GM19023 (cell line): ENCODE data around the gene SLC37A4.
A peak's percentile ranks its signal among the peaks of the same experiment; 100 is the strongest.
"Not testable (repeated sequence)": the region's sequence is repeated elsewhere in the genome, so short reads cannot be mapped to it uniquely, and the experiment has no call there.

Source experiments
- ATAC-seq: cut with Tn5 transposase; IDR thresholded peaks from one replicate; pipeline ENCODE4 v1.9.1; 2021; ENCODE audit warnings: mild to moderate bottlenecking, moderate library complexity; ENCODE audit not compliant: unreplicated experiment

SLC37A4 gene

DNA sequence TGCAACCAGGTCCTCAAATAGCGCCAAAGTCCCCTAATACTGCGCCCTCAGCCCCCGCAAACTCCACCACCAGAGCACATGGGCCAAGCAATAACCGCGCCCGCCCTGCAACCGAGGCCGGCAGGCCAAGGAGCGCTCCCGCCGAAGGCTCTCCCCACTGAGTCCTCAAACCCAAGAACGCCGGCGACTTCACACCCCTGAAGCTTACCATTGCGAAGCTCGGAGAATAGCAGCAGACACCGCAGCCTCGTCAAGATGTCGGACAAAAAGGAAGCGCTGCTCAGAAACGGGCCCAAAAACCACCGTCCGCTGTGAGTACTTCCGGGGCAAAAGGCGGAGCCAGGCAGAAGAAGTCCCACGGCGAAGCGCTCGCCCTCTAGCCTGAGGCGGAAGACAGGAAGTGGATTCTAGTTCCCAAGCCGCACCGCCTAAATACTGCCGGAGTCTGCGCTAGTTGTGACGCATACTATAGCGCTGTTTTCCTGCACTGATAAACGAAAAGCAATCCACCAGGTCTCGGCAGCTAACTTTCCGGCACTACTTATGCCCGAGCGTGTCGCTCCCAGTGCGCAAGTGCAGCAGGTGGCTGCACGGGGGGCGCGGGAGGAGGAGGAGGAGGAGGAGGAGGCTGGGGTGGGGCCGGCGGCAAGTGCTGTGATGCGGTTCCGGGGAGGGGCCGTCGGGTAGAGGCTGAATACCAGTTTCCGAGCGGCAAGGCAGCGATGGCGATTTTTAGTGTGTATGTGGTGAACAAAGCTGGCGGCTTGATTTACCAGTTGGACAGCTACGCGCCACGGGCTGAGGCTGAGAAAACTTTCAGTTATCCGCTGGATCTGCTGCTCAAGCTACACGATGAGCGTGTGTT, 12.4 kb downstream of the SLC37A4 start, which contains the start of the genes RPS25 and TRAPPC4:
RPS25 (minus strand) TSS at position 270 of the 865 bp plus-strand sequence; CDS start at position 211, 59 bp downstream.
TRAPPC4 (plus strand) TSS at position 693 of the 865 bp plus-strand sequence; CDS start at position 723, 30 bp downstream.
- ATAC-seq, result peak; percentile 86

DNA sequence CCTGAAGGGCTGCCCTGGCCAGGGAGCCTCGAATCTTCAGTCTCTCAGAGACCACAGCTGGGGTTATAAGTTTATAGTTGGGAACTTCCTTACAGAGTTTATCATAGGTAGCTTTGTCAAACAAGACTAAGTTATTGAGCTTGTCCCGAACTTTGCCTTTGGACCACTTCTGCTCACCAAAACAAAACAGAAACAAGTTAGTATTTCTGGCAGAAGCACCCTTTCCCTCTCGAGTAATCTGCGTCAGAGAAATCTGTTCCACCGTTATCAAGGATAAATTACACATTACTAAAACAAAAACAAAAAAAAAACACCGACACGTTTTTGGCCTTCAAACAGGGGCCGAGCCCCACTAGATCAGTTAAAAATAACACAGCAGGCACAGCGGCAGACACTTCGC, 13.3 kb downstream of the SLC37A4 start:
- ATAC-seq, result not testable (repeated sequence)

DNA sequence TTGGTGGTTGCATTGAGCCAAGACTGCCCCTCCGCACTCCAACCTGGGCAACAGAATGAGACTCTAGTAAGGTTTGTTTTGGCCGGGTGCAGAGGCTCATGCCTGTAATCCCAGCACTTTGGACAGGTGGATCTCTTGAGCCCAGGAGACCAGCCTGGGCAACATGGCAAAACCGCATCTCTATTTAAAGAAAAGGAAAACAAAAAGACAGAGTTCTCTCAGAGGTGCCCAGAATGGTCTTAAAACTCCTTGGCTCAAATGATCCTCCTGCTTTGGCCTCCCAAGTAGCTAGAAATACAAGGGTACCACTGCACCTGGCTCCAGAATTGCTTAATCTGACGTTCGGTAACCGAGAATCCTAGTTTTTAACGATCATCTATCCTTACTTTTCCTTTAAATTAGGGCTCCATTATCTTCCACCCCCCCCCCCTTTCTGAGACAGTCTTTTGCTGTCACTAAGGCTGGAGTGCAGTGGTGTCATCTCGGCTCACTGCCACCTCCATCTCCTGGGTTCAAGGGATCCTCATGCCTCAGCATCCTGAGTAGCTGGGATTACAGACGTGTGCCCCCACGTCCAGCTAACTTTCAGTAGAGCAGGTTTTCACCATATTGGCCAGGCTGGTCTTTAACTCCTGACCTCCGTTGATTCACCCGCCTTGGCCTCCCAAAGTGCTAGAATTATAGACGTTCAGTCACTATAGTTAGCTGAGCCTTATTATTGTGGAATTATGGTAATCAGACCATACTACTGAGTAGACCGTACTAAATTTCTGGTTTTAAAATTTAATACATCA, 14.3 kb downstream of the SLC37A4 start:
- ATAC-seq, result no peak

DNA sequence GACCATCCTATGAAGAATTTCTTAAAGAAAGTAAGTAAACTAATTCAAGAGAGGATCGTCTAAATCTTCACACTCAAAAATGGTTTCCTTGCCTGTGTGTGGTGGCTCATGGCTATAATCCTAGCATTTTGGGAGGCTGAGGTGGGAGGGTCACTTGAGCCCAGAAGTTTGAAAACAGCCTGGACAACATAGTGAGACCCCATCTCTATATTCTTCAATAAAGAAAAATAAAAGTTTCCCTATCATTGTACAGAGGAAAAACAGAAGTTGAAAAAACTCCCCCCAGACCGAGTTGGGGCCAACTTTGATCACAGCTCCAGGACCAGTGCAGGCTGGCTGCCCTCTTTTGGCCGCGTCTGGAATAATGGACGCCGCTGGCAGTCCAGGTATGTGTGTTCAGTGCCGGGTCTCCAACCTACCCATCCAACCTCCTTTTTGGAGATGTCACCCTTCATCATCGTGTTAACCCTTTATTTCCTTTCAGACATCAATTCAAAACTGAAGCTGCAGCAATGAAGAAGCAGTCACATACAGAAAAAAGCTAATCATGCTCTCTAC, 15.5 kb downstream of the SLC37A4 start:
- no peak for ATAC-seq

DNA sequence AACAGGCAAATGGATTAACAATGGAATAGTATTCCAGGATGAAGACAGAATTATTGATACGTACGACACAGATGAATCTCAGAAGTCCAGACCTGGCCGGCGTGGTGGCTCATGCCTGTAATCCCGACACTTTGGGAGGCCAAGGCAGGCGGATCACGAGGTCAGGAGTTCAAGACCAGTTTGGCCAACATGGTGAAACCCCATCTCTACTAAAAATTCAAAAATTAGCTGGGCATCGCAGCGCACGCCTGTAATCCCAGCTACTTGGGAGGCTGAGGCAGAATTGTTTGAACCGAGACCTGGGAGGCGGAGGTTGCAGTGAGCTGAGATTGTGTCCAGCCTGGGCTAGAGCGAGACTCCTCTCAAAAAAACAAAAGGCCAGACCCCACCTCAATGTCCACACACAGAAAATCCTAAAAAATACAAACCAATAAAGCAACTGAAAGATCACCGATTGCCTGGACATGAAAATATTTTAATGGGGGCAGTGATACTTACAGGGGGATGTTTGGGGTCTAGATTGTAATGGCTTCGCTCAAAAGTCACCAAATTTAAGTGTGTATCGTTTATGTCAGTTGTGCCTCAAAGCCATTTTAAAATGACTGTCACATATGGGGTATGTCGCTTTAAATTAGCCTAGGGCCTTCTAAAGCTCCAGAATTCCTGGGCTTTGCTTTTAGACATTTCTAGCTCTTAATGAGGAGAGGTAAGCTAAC, 16.3 kb downstream of the SLC37A4 start:
- no peak for ATAC-seq

DNA sequence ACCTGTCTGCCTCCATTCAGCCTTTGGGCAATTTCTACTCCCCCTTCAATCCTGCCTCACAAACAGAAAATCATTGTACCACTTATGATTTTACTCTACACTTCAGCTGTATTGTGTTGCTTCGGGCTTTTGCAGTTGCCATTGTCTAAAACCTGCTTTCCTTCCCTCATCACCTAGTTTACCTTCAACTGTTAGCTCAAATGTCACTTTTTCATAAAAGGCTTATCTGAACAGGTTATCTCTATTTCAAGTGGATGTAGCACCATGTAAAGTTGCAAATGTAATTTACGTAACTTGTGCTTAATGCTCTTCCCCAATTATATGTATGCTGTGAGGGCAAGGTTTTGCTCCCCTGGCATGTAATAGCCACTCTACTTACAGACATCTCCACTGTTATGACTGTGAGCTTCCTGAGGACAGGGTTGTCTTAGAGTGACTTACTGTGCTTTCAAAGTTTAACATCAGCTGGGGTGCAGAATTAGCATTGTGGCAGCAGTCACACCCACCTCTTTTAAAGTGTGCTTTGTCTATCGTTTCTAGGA, 18.0 kb downstream of the SLC37A4 start:
- no peak for ATAC-seq

DNA sequence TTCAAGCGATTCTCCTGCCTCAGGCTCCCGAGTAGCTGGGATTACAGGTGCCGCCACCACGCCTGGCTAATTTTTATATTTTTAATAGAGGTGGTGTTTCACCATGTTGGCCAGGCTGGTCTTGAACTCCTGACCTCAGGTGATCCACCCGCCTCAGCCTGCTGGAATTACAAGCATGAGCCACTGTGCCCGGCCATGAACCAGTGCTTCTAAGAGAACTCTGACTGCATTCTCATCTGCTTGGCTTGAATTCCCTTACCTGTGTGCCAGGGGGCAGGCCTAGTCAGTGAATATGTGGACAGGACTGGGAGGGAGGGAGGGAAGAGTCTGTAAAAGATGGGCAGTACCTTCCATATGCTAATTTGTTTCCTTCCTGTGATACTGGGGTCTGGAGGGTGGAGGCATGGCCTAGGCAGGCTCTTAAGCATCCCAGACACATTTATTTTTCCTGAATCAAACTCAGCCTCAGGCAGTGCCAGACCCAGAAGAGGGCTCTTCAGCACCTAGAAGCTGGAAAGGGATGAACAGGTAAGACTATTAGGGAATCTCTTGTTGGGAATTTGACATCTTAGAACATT, 19.1 kb downstream of the SLC37A4 start:
- ATAC-seq, result no peak

DNA sequence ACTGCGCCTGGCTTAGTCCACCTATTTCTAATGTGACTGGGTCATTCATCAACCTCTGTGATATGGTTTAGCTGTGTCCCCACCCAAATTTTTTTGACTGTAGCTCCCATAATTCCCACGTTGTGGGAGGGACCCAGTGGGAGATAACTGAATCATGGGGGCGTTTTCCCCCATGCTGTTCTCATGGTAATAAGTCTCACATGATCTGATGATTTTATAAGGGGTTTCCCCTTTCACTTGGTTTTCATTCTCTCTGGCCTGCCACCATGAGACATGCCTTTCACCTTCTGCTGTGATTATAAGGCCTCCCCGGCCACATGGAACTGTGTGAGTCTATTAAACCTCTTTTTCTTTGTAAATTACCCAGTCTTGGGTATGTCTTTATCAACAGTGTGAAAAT, 24.0 kb downstream of the SLC37A4 start:
- no peak for ATAC-seq

DNA sequence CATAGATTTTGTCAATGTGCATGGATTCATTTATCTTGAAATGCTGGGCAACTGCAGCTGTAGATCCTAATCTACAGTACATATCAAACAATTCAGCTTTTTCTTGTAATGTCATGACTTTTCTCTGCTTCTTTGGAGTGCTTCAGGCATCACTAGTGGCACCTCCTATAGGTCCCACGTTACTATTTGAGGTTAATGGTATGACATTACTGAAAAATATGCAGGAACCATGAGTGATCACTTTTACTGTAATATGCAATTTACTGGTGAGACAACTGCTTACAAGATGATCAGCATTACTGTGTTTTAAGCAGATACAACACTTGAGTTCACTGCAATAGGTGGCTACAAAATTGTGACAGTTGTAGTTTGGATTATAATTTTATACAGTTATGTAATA, 29.8 kb downstream of the SLC37A4 start:
- ATAC-seq, result no peak

DNA sequence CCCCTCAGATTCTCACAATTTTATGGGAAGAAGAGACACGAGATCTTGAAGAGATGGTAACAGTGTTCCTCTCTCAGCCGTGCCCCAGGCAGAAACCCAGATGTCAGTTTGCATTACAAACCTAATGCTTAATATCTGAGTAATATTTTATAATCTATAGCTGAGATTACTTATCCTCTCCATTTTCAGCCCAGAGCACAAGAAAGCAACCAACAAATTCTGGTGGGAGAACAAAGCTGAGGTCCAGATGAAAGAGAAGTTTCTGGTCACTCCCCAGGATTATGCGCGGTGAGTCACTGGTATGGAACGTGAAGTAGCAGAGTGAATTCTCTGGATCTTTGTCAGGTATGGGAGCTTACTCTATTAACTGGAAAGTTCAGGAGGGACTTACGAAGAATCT, 31.9 kb downstream of the SLC37A4 start:
- no peak for ATAC-seq

DNA sequence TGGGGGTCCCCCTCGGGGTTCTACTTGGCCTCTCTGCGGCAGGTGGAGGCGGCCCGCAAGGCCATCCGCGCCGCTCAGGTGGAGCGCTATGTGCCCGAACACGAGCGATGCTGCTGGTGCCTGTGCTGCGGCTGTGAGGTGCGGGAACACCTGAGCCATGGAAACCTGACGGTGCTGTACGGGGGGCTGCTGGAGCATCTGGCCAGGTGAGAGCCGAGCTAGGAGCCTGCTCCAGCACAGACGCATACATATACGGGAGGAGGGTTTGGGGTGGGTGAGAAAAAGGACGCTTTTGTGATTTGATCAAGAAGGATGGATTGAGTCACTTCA, 32.3 kb downstream of the SLC37A4 start:
- peak; percentile 13 for ATAC-seq

DNA sequence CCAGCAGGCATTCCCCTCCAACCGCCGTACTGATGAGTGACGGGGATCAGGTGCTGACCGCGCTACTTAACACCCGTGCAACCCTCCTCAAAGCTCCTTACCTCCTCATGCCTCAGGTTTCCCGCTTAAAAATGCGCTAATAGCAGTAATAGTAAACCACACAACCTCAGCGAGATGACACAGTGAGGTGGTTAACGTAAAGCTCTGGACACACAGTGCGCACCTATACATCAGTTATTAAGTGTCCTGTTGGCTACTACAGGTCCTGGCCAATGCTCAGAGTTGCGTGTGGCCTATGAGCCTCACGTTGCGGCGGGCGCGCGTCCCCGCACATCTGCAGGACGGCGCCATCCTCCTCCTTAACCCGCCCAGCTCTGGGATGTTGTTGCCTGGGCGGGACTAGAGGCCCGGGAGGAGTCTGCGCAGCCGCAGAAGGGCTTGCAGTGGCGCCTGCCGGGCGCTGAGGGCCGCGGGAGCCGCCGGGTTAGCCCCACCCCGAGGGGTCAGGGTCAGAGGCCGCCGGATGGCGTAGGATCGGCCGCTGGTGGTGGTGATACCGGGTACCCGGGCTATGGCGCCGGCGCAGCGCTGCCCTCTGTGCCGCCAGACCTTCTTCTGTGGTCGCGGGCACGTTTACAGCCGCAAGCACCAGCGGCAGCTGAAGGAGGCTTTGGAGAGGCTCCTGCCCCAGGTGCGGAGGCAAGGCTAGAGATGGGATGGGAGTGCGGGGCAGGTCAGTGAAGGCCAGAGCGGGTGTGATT, 32.9 kb downstream of the SLC37A4 start, which contains the start of gene CENATAC:
CENATAC (plus strand) TSS at position 512 of the 761 bp plus-strand sequence; CDS start at position 572, 60 bp downstream.
- ATAC-seq, result peak; percentile 90

DNA sequence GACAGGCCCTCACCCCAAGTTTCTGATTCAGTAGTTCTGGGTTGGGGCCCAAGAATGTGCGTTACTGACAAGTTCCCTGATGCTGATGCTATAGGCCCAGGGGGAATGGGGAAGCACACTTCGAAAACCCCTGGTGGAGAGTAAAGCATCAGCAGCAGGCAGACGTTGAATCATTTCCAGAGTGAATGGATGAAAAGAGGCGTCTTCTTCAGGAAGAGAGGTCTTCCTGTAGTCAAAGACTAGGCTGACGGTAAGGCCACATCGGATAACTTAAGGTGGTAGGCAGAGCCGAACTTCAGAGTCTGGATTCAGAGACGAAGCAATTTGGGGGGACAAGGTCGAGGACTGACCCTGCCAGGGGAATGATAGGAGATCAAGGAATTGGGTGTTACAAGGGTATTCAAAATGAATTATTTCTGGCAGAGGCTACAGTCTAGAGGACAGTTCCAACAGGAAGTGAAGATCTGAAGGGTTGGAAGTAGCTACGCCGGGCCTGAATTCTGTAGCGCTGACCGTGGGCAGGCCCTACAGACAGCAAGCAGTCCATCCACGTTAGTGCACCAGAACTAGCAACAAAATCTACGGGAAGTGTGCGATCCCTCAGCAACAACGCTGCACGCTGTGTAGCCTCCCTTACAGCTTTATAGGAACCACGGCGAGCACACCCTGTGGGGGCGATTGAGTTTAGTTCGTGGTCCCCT, 33.6 kb downstream of the SLC37A4 start:
- peak; percentile 21 for ATAC-seq

DNA sequence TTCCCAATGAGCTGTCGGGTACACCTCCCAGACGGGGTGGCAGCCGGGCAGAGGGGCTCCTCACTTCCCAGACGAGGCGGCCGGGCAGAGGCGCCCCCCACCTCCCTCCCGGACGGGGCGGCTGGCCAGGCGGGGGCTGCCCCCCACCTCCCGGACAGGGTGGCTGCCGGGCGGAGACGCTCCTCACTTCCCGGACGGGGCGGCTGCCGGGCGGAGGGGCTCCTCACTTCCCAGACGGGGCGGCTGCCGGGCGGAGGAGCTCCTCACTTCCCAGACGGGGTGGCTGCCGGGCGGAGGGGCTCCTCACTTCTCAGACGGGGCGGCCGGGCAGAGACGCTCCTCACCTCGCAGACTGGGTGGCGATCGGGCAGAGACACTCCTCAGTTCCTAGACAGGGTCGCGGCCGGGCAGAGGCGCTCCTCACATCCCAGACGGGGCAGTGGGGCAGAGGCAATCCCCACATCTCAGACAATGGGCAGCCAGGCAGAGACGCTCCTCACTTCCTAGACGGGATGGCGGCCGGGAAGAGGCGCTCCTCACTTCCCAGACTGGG, 39.1 kb downstream of the SLC37A4 start:
- ATAC-seq, result not testable (repeated sequence)

DNA sequence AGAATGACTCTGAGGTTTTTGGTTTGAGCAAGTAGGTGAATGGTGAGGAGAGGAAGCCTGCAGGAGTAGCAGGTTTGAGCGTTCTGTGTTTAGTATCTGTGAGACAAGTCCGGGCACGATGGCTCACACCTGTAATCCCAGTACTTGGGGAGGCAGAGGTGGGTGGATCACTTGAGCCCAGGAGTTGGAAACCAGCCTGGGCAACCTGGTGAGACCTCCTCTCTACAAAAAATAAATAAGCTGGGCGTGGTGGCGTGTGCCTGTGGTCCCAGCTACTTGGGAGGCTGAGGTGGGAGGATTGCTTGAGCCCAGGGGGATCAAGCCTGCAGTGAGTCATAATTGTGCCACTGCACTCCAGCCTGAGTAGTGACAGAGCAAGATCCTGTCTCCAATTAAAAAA, 42.4 kb downstream of the SLC37A4 start:
- ATAC-seq, result no peak

DNA sequence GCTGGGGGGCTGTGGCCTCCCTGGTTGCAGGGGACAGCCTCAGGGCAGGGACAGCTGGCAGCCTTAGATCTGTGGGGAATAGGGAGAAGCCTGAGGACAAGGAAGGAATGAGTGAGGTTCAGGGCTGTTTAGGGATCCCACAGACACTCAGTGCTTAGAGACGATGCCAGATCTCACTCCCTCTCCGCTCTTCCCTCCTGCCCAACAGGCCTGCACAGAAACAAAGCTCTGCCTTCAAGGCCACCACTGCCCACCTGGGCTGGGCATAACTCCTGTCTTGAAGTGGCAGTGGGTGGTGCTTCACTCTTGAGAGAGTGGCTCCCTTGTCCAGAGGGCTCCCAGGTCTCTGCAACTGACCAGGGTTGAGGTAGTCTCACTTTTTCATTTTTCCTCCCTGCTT, 45.9 kb downstream of the SLC37A4 start:
- ATAC-seq, result no peak

DNA sequence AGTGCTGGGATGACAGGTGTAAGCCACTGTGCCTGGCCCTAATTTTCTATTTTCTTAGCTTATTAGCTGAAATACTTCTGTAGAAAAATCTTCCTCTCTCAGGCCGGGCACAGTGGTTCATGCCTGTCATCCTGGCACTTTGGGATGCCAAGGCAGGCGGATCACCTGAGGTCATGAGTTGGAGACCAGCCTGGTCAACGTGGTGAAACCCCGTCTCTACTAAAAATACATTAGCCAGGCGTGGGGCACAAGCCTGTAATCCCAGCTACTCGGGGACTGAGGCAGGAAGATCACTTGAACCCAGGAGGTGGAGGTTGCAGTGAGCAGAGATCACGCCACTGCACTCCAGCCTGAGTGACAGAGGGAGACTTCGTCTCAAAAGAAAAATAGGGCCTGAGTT, 46.3 kb downstream of the SLC37A4 start:
- ATAC-seq, result not testable (repeated sequence)

DNA sequence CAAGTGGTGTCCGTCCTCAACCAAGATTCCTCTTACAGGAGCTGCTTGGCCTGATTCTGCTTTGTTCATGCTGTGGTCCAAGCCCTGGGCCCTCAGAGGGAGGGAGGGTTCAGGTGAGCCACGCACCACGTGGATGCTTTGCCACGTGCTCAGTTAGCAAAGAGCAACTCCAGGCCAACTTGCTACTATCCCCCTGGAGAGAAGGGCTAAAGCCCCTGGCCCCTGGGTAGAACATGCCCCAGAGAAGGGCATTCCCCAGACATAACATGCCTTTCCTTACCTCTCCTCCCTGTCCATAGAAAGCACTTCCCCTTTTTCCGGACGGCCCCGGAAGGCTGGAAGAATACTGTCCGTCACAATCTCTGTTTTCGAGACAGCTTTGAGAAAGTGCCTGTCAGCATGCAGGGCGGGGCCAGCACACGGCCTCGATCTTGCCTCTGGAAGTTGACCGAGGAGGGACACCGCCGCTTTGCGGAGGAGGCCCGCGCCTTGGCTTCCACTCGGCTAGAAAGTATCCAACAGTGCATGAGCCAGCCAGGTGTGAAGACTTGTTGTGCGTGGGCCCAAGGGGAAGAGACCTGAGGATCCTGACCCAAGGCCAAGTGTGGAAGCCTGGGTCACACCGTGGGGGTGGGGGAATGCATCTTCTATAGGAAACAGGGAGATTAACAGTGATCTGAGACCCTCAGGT, 50.3 kb downstream of the SLC37A4 start:
- ATAC-seq, result no peak
